ENCODE measurements around the gene APOA4. TPM values are rescaled to one million over a fixed set of nuclear protein-coding genes. Genes with fewer than 3 reads are reported as not detected.

The APOA4 gene
- polyA plus RNA-seq, 4 donors: not detected

- no peak for DNase-seq (ENCODE audit: low read depth in 4 of 4, low spot score in 3 of 4)
These were observed 8.8 kb upstream of the APOA4 start for GRCh38 chr11:116831790-116832349.

GRCh38 chr11:116830184-116830912, 7.2 kb upstream of the APOA4 start:
- DNase-seq (ENCODE audit: low read depth in 4 of 4, low spot score in 3 of 4): no peak

GRCh38 chr11:116829525-116830183, 6.5 kb upstream of the APOA4 start, which contains the start of gene APOC3:
Gene APOC3, plus strand, starts transcription at chr11:116829907. Its CDS starts 676 bp downstream, at chr11:116830583.
- DNase-seq (ENCODE audit: low read depth in 4 of 4, low spot score in 3 of 4): no peak

DNA sequence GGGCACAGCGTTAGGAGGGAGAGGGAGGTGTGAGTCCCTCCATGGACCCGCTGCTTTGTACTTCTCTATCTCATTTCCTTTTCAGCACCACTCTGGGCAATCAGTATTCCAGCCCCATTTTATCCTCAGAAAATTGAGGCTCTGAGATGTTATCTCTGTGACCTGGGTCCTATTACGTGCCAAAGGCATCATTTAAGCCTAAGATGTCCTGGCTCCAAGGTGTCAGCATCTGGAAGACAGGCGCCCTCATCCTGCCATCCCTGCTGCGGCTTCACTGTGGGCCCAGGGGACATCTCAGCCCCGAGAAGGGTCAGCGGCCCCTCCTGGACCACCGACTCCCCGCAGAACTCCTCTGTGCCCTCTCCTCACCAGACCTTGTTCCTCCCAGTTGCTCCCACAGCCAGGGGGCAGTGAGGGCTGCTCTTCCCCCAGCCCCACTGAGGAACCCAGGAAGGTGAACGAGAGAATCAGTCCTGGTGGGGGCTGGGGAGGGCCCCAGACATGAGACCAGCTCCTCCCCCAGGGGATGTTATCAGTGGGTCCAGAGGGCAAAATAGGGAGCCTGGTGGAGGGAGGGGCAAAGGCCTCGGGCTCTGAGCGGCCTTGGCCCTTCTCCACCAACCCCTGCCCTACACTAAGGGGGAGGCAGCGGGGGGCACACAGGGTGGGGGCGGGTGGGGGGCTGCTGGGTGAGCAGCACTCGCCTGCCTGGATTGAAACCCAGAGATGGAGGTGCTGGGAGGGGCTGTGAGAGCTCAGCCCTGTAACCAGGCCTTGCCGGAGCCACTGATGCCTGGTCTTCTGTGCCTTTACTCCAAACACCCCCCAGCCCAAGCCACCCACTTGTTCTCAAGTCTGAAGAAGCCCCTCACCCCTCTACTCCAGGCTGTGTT, 5.8 kb upstream of the APOA4 start:
- DNase-seq (ENCODE audit: low read depth in 4 of 4, low spot score in 3 of 4): no peak

DNA sequence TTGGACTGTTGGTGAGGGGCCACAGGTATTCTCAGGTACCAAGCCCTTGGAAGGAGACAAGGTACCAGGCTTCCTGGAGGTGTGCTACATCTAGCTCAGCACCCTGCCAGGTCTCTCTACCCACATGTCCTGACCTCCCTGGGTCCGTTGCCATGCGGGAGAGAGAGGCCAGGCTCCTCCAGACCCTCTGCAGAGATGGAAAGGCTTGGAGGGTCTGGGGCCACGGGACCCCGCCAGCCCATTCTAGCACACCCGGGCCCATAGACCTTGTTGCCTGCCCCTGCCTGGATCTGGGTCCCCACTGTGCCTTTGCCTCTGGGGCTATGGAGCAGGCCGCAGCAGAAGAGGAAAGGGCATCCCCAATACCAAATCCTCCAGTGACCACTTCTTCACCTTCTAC, 4.4 kb upstream of the APOA4 start:
- DNase-seq (ENCODE audit: low read depth in 4 of 4, low spot score in 3 of 4): no peak

DNA sequence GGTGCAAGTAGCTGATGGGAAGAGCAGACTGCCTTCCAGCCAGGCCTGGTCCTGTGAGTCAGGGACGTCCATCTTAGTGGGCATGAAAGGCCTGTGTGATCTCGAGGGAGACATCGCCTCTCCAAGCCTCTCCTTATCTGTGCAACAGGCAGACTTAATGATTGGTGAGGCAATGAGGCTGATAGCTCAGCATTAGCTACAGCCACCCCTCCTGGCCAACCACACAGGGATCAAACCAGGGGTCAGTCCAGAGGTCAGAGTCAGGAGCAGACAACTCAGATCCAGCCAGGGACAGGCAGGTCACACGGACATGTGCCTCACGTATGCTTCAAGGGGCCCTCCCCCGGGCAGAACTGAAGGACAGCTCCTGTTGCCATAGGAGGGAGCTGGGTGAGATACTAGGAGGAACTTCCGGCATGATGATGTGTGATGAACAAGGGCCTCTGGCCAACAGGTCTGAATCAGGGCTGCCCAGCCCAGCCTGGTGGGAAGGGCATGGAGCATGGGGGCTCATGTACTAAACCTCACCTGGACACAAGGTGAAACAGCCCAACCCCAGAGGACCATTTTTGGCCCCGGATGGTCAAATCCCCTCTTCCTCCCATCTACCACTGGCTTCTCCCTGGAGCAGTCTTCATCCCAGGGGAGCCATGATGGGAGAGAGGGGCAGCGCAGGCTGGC, 3.8 kb upstream of the APOA4 start:
- no peak for DNase-seq (ENCODE audit: low read depth in 4 of 4, low spot score in 3 of 4)

- no peak for DNase-seq (ENCODE audit: low read depth in 4 of 4, low spot score in 3 of 4)
These were observed 3.0 kb upstream of the APOA4 start for GRCh38 chr11:116825854-116826750.

GRCh38 chr11:116825434-116825833, 2.3 kb upstream of the APOA4 start:
- no peak for DNase-seq (ENCODE audit: low read depth in 4 of 4, low spot score in 3 of 4)

DNA sequence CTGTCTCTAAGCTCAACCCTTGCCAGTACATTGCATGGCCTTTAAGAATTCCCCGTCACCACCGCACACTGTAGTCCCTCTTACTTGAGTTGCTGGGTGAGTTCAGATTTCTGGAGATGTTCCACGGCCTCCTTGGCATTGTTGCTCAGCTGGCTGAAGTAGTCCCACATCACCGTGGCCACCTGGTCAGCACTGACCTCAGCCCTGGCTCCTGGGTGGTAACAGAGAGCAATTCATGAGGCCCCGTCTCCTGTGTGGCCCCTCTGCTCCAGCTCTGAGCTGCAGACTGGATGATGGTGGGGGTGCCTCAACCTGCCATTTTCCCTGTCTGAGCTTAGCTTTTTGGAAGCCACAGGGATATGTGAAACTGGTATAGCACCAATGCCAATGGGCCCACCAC, 529 bp downstream of the APOA4 start:
- no peak for DNase-seq (ENCODE audit: low read depth in 4 of 4, low spot score in 3 of 4)

DNA sequence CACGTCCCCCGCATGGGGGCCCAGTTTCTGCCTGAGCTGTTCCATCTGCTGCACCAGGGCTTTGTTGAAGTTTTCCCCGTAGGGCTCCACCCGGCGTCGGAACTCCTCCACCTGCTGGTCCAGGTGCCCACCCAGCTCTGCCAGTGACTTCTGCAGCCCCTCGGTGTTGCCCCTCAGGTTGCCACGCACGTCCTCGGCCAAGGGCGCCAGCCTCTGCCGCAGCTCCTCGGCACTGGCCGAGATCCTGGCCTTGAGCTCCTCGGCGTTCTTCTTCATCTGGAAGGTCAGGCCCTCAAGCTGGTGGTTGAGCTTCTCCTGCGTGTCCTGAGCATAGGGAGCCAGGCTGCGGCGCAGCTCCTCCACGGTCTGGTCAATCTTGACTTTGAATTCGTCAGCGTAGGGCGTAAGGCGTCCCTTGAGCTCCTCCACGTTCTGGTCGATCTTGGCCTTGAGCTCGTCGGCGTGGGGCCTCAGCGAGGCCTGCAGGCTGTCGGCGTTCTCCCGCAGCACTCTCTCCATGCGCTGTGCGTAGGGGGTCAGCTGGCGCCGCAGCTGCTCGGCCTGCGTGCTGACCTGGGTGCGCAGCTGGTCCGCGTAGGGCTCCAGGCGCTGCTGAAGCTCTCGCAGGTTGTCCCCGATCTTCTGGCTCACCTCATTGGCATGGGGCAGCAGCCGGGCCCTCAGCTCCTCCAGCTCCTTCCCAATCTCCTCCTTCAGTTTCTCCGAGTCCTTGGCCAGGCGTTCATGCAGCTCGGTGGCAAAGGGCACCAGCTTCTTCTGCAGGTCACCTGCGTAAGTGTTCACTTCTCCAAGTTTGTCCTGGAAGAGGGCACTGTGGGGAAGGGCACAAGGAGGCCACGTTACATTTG, 1.8 kb downstream of the APOA4 start:
- DNase-seq (ENCODE audit: low read depth in 4 of 4, low spot score in 3 of 4): no peak

DNA sequence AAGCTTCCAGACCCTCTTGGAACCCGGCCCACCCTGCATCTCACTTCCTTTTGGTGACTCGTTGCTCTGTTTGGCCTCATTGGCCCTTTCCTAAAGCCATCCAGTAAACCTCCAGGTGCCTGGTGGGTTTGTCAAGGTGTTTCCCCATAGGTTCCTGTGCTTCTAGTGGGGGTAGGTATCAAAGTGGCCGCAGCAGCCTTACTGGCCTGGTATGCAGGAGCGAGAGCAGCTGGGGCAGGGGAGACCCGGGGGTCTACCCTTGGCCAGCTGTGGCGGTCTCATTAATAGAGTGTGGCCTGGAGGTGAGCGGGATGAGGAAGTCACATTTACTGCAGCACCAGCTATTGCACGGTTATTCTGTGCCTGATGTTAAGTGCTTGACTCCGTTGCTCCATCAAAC, 4.1 kb downstream of the APOA4 start:
- DNase-seq (ENCODE audit: low read depth in 4 of 4, low spot score in 3 of 4): no peak

GRCh38 chr11:116814502-116814901, 8.6 kb downstream of the APOA4 start:
- no peak for DNase-seq (ENCODE audit: low read depth in 4 of 4, low spot score in 3 of 4)

- DNase-seq (ENCODE audit: low read depth in 4 of 4, low spot score in 3 of 4): no peak
These were observed 9.2 kb downstream of the APOA4 start for GRCh38 chr11:116813781-116814471.

GRCh38 chr11:116813170-116813569, 9.9 kb downstream of the APOA4 start:
- DNase-seq (ENCODE audit: low read depth in 4 of 4, low spot score in 3 of 4): no peak

- DNase-seq (ENCODE audit: low read depth in 4 of 4, low spot score in 3 of 4): no peak
These were observed 11.0 kb downstream of the APOA4 start for GRCh38 chr11:116812109-116812508.

GRCh38 chr11:116811194-116811593, 11.9 kb downstream of the APOA4 start:
- no peak for DNase-seq (ENCODE audit: low read depth in 4 of 4, low spot score in 3 of 4)

GRCh38 chr11:116808262-116809175, 14.6 kb downstream of the APOA4 start:
- no peak for DNase-seq (ENCODE audit: low read depth in 4 of 4, low spot score in 3 of 4)
